Thoracic aorta endothelial cell (primary cell): ENCODE data around the gene CHP2. TPM values are rescaled to one million over a fixed set of nuclear protein-coding genes. Genes with fewer than 3 reads are reported as not detected.

Experiments
- total RNA-seq: library from RNA; depleted of rRNA; stranded (reverse); fragments of >200 nt; gene quantifications from 2 replicates; pipeline ENCODE4 v1.2.3, GENCODE V29; 2012

CHP2 gene
- not detected in 2 replicates for total RNA-seq

DNA sequence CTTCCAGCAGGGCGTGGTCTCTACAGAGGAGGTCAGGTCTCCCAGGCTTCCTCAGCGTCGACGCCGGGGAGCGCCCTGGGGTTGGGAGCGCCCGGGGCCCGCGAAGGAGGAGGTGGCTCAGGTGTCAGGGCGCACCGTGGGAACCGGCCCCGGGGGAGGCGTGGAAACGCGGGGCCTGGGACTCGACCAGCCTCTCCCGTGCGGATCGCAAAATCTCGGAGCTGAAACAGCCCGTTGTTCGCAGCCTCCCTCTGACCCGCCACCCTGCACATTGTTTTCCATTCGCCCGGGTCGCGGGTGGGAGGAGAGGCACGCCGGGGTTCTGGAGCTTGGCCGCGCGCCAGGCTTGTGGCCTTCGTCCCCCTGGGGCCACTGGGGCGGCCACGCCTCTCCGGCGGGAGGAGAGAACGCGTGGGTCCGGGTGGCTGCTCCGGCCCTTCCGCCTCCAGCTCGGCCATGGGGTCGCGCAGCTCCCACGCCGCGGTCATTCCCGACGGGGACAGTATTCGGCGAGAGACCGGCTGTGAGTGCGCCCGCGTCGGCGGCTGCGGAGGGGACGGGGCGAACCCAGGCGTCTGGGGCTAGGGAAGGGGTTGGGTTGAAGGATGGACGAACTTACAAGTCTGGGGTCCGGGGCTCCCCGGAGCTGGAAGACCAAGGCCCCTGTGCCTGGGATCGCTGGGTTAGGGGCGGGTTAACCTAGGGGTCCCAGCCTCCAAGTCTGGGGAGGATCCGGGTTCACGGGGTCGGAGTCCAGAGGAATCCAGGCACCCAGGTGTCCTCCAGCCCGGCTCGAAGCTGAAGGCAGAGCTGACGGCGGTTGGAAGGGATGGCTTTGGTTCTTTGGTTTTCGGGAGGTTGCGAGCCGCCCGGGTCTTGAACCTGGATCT lies at the start of gene CHP2:
TSS of gene CHP2 (plus strand) at position 433 of the 890 bp plus-strand sequence. CDS start at position 457, 24 bp downstream.

DNA sequence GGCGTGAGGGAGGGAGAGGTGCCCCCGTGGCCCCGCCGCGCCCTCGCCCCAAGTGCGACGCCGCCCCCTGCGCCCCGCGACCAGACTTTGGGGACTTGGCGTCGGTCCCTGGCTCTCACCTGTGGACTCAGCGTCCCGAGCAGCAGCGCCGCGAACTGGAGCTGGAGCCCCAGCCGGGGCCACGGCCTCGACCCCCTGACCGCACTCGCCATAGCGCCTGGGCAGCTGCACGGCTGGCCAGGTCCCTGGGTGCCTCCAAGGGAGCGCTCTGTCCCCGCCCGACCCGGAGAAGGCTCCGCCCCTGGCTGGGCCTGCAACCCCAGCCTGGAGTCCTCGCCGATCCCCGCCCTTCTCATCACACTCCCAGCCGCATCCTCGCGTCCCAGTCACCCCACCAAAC lies 41.9 kb upstream of the CHP2 start, which contains the start of gene ERN2:
TSS of gene ERN2 (minus strand) at position 247 of the 400 bp plus-strand sequence. CDS start at position 212, 35 bp downstream.

Other genes starting within 250 kb of the CHP2 start
- gene GGA2, start 244.5 kb upstream of the CHP2 start, total RNA-seq, result 45.5 and 56.6 TPM in 2 replicates
- 19.1 and 19.5 TPM in 2 replicates for gene EARS2, start 197.7 kb upstream of the CHP2 start, total RNA-seq
- 56.4 and 99.2 TPM in 2 replicates for gene UBFD1, start 197.3 kb upstream of the CHP2 start, total RNA-seq
- gene NDUFAB1, start 158.7 kb upstream of the CHP2 start, total RNA-seq, result 140 and 167 TPM in 2 replicates
- 18.5 and 25.0 TPM in 2 replicates for gene PALB2, start 113.7 kb upstream of the CHP2 start, total RNA-seq
- 68.1 and 71.5 TPM in 2 replicates for gene DCTN5, start 113.6 kb upstream of the CHP2 start, total RNA-seq
- 44.0 and 82.6 TPM in 2 replicates for gene PLK1, start 76.1 kb upstream of the CHP2 start, total RNA-seq
- not detected in 2 replicates for gene ERN2, start 41.8 kb upstream of the CHP2 start, total RNA-seq
- under 0.01 and 0.14 TPM in 2 replicates for gene PRKCB, start 81.0 kb downstream of the CHP2 start, total RNA-seq